SU-DHL-6 (cell line): ENCODE data around the gene GGN.
A peak's percentile ranks its signal among the peaks of the same experiment; 100 is the strongest.

Source experiments
- H2AFZ ChIP-seq: fragments of 200-600 bp; sonication (generic); 2 replicates; pipeline ENCODE4 v1.6.1; 2014; ENCODE audit warnings: low read depth, mild to moderate bottlenecking, moderate library complexity, mixed read lengths, antibody characterized with exemption, low read length; ENCODE audit not compliant: severe bottlenecking
- H3F3A ChIP-seq: fragments of 200-600 bp; shearing (Covaris generic); 2 replicates; pipeline ENCODE4 v1.6.0; 2016; ENCODE audit warnings: antibody characterized with exemption, mild to moderate bottlenecking; ENCODE audit not compliant: insufficient read depth
- H3K27ac ChIP-seq: fragments of 200-600 bp; sonication (generic); 2 replicates; pipeline ENCODE4 v1.5.1; 2016; ENCODE audit warnings: low read depth, mild to moderate bottlenecking, low read length, moderate library complexity, mixed read lengths
- H3K27me3 ChIP-seq: fragments of 200-600 bp; sonication (generic), shearing (Covaris generic); 2 replicates; pipeline ENCODE4 v1.6.0; 2014; ENCODE audit warnings: mild to moderate bottlenecking, low read length
- H3K36me3 ChIP-seq: fragments of 200-600 bp; sonication (generic); 2 replicates; pipeline ENCODE4 v1.6.1; 2014; ENCODE audit warnings: mild to moderate bottlenecking, low read length, mixed read lengths
- H3K4me2 ChIP-seq: fragments of 300-600, 200-600 bp; shearing (Covaris generic), sonication (generic); 2 replicates; pipeline ENCODE4 v1.6.0; 2014; ENCODE audit warnings: low read length, low read depth, mild to moderate bottlenecking; ENCODE audit not compliant: poor library complexity, severe bottlenecking
- H3K4me3 ChIP-seq: fragments of 200-600 bp; sonication (generic); 2 replicates; pipeline ENCODE4 v1.5.1; 2014; ENCODE audit warnings: antibody characterized with exemption, low read length, mild to moderate bottlenecking, mixed read lengths; ENCODE audit not compliant: insufficient read depth, poor library complexity, severe bottlenecking
- H3K79me2 ChIP-seq: fragments of 200-600 bp; sonication (generic); 2 replicates; pipeline ENCODE4 v1.6.1; 2014; ENCODE audit warnings: mild to moderate bottlenecking, low read length, moderate library complexity; ENCODE audit not compliant: insufficient read depth
- H3K9ac ChIP-seq: fragments of 200-600 bp; sonication (generic); 2 replicates; pipeline ENCODE4 v1.7.0; 2014; ENCODE audit warnings: mild to moderate bottlenecking, low read length
- H3K9me2 ChIP-seq: fragments of 200-600 bp; sonication (generic); replicated peaks from 2 replicates; pipeline ENCODE4 v1.6.1; 2014; ENCODE audit warnings: low read length; ENCODE audit not compliant: insufficient read depth
- H3K9me3 ChIP-seq: fragments of 200-600 bp; sonication (generic); 2 replicates; pipeline ENCODE4 v1.6.1; 2014; ENCODE audit warnings: low read length, mixed read lengths; ENCODE audit not compliant: insufficient read depth
- H4K20me1 ChIP-seq: fragments of 200-600 bp; sonication (generic); 2 replicates; pipeline ENCODE4 v1.6.1; 2014; ENCODE audit warnings: low read depth, mild to moderate bottlenecking, antibody characterized with exemption, low read length, moderate library complexity, mixed read lengths
- EZH2phosphoT487 ChIP-seq: fragments of 200-600 bp; sonication (generic), shearing (Covaris generic); conservative IDR thresholded peaks from 2 replicates; pipeline ENCODE4 v1.6.1; 2018; ENCODE audit warnings: mild to moderate bottlenecking, antibody characterized with exemption, low read length, moderate library complexity, mixed read lengths
- TF ChIP-seq, protein P1 (sequence below): fragments of 200-600 bp; sonication (generic); IDR thresholded peaks from one replicate; pipeline ENCODE4 v1.5.1; 2017; ENCODE audit warnings: antibody characterized with exemption, mild to moderate bottlenecking, low read length, moderate library complexity; ENCODE audit not compliant: insufficient read depth, poor library complexity, severe bottlenecking

GGN gene

DNA sequence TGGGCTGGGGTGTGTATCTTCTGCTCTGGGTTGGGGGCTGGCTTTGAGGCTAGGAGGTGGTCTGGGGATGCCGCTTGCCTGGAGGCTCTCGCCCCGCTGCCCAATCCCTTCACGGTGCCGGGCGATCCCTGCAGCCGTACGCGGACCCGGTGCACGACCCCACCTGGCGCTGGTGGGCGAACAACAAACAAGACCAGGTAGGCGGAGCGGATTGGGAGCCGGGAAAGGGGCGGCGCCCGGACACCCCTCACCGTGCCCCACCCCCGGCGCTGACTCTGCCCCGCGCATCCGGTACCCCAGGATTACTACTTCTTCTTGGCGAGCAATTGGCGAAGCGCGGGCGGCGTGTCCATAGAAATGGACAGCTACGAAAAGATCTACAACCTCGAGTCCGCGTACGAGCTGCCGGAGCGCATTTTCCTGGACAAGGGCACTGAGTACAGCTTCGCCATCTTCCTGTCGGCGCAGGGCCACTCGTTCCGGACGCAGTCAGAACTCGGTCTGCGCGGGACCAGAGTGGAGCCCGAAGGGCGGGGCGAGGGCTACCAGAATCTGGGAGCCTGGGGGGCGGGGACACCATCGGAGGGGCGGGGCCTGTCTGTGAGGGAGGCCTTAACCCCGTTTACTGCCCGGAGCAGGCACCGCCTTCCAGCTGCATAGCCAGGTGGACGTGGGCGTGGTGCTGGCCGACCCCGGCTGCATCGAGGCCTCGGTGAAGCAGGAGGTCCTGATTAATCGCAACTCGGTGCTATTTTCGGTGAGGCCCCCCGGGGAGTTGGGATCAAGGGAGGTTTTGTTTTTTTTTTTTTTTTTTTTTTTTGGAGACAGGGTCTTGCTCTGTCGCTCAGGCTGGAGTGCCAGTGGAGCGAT, 25.5 kb downstream of the GGN start:
- Histone ChIP-seq H3F3A (no peaks in the 10 kb centered on the region), H4K20me1 (no peaks in the 10 kb centered on the region), H3K79me2 (no peaks in the 10 kb centered on the region), H3K36me3 (no peaks in the 10 kb centered on the region), H3K9ac (peak overlapping the region; percentile 30), H3K4me2 (peak overlapping the region; percentile 66), H3K4me3 (peak overlapping the region; percentile 53), H3K9me2 (no peaks in the 10 kb centered on the region), H3K27ac (no peak overlapping the region), H3K27me3 (no peaks in the 10 kb centered on the region), H2AFZ (peak overlapping the region; percentile 49), H3K9me3 (no peaks in the 10 kb centered on the region)
- TF ChIP-seq, protein P1, sequence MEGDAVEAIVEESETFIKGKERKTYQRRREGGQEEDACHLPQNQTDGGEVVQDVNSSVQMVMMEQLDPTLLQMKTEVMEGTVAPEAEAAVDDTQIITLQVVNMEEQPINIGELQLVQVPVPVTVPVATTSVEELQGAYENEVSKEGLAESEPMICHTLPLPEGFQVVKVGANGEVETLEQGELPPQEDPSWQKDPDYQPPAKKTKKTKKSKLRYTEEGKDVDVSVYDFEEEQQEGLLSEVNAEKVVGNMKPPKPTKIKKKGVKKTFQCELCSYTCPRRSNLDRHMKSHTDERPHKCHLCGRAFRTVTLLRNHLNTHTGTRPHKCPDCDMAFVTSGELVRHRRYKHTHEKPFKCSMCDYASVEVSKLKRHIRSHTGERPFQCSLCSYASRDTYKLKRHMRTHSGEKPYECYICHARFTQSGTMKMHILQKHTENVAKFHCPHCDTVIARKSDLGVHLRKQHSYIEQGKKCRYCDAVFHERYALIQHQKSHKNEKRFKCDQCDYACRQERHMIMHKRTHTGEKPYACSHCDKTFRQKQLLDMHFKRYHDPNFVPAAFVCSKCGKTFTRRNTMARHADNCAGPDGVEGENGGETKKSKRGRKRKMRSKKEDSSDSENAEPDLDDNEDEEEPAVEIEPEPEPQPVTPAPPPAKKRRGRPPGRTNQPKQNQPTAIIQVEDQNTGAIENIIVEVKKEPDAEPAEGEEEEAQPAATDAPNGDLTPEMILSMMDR: no peak
- TF ChIP-seq EZH2phosphoT487: no peak

DNA sequence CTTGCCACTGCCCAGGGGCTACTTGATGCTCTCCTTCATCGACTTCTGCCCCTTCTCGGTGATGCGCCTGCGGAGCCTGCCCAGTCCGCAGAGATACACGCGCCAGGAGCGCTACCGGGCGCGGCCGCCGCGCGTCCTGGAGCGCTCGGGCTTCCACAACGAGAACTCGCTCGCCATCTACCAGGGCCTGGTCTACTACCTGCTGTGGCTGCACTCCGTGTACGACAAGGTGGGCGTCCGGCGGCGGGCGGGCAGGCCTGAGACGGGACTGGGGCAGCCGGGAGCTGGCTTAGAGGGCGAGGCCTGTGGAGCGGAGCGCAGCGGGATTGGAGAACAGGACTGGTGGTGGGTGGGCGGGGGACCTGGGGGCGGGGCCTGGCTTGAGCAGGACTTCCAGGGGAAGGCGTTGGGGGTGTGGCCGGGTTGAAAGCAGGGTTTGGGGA, 26.2 kb downstream of the GGN start:
- H3K27me3 ChIP-seq: no peaks in the 10 kb centered on the region
- no peaks in the 10 kb centered on the region for H3K9me3 ChIP-seq
- H3K4me2 ChIP-seq: peak overlapping the region; percentile 66
- H3K79me2 ChIP-seq: no peaks in the 10 kb centered on the region
- no peaks in the 10 kb centered on the region for H3K36me3 ChIP-seq
- no peak for TF ChIP-seq EZH2phosphoT487
- TF ChIP-seq, protein P1: no peak
- peak overlapping the region; percentile 53 for H3K4me3 ChIP-seq
- H4K20me1 ChIP-seq: no peaks in the 10 kb centered on the region
- H3K27ac ChIP-seq: no peak overlapping the region
- H3K9ac ChIP-seq: peak overlapping the region; percentile 30; the same call in 1 of the 2 replicates
- no peaks in the 10 kb centered on the region for H3K9me2 ChIP-seq
- peak overlapping the region; percentile 71 for H2AFZ ChIP-seq
- no peaks in the 10 kb centered on the region for H3F3A ChIP-seq

DNA sequence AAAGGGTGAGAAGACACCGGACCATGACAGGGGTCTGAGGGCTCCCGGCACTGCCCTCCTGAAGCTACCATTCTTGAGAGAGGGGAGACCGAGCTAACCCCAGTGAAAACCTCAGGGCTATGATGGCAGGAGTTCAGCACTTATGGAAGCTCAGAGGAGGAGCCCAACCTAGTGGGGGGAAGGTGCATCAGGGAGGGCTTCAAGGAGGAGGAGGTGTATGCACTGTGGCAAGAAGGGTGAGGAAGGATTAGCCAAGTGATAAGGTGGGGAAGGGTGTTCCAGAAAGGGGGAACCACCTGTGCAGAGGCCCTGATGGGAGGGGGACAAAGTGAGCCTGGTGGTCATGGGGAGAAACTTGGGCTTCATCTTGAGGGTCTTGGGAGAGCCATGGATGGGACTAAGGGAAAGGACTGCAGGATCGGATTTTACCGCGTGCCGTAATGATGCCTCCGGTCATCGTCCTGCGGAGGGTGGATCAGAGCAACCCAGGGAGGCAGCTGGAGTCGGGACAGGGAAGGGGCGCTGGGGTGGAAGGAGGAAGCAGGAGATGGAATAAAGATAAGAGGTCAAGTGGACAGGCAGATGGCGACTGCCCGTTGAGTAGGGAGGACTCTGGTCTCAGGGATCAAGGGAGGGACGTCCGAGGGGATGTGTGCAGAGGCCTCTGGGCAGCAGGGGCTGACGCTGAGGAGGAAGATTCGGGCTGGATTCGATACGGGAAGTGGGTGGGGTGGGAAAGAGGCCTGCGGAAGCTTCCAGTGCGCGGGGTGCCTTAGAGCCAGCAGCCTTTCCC, 26.8 kb downstream of the GGN start:
- Histone ChIP-seq H4K20me1 (no peaks in the 10 kb centered on the region), H3K36me3 (no peaks in the 10 kb centered on the region), H3K9me3 (no peaks in the 10 kb centered on the region), H3K4me3 (no peak overlapping the region), H3K27ac (no peak overlapping the region), H3K9ac (no peak overlapping the region; the same call in 1 of the 2 replicates), H2AFZ (peak overlapping the region; percentile 71), H3K79me2 (no peaks in the 10 kb centered on the region), H3K4me2 (peak overlapping the region; percentile 66), H3K9me2 (no peaks in the 10 kb centered on the region), H3K27me3 (no peaks in the 10 kb centered on the region), H3F3A (no peaks in the 10 kb centered on the region)
- no peak for TF ChIP-seq EZH2phosphoT487
- TF ChIP-seq, protein P1: no peak
